ELR (cell line): ENCODE results near the gene PBRM1.

Source experiments
- DNase-seq: peaks from one replicate; pipeline ENCODE4 v3.0.0-alpha.2; 2015; ENCODE audit warnings: low read depth

The PBRM1 gene

GRCh38 chr3:52670621-52671521 lies 14.8 kb downstream of the PBRM1 start:
- peak; percentile 99 for DNase-seq

DNA sequence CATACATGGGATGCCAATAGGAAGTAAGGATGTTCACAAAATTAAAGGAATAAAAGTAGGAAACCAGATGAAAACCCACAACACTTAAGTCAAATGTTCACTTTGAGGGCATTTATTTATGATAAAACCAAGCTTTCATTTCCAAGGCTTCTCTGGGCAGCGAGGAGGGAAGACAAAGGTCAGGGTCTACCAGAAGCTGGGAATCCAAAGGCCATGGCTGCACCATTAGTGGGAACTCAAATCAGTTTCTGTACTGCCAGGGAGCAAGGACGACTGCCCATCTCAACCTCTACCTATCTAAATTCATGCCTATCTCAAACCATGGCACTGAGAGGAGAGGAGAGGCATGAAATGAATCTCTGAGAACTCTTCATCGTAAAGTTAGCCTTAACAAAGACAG lies 22.6 kb downstream of the PBRM1 start:
- no peak for DNase-seq

DNA sequence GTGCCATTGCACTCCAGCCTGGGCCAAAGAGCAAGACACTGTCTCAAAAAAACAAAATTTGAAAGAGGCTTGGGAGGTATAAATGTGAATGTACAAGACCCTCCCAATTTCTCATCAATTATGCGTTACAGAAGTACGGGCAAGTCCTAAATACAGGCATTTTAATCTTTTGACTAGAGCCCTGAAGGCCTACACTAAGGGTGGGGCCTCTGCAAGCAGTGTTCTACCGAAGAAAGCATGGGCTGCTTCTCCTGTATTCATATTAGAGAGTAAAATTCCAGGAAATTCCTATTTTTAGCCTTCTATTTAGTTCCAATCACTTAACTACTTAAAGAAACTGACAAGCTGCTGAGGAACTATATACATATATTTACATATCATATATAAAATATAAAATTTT lies 25.7 kb downstream of the PBRM1 start:
- no peak for DNase-seq

DNA sequence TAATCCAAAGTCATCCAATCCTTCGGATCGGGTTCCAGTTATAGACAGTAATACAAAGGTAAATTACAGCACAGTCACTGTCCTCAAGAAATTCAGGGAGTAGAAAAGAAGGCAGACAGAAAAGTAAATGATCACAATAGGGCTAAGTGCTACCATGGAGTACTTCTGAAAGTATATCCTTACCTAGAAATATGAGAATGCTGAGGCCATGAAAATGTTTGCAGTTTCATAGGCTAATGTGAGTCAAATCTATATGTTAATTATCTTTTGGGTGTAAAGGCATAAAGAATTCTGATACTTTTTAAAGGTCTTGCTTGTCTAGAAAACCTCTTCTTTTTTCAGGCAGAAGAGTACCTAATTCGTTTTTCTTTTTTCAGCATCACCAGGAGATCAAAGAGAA lies 29.8 kb downstream of the PBRM1 start:
- DNase-seq: no peak

DNA sequence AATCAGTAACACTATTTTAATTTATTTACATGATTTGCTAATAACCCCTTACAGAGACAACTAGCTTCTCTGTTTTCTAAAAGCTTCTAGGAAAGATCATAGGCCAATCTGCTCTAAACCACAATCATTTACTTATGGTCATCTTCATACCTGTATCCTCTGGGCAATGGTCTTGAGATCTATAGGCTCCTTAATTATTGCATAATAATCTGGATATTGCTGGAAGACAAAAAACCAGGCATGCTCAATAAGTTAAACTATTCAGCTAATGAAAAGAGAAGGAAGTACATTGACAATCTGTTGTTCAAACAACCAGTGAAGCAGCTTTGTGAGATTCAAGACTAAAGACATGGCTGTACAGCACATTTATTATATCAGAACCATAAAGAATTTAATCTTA lies 34.1 kb downstream of the PBRM1 start:
- DNase-seq: no peak

- DNase-seq: peak; percentile 19
Observed at GRCh38 chr3:52650439-52650838, 35.3 kb downstream of the PBRM1 start.

- DNase-seq: peak; percentile 68
Observed at GRCh38 chr3:52649461-52650210, 36.1 kb downstream of the PBRM1 start.

DNA sequence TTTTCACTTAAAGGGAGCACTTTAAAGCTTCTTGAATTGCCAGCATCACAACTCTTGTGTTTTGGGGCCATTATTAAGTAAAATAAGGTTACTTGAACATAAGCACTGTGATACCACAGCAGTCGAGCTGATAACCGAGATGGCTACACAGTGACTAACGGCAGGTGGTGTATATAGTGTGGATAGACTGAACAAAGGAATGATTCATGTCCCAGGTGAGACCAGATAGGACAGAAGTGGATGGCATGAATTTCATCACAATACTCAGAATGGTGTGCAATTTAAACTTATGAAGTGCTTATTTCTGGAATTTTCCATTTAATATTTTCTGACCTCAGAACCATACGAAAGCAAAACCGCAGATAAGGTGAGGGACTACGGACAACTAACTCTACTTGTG lies 40.2 kb downstream of the PBRM1 start:
- no peak for DNase-seq

- DNase-seq: peak; percentile 14
Observed at GRCh38 chr3:52636673-52637072, 49.0 kb downstream of the PBRM1 start.

DNA sequence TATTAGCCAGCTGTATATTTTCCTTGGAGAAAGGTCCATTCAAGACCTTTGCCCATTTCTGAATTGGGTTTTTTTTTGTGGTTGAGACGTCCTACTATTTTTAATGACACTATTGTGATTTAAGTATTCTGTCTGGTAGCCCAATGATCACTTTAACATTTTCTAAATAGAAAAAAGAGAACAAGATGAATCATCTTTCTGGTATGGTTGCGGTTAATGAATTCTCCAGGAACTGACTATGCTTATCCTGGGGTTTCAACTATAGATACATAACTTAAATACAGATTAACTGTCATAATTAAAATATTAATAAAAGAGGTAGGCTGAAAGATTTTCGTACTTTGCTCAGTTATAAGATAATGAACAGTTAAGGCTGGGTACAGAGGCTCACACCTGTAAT lies 51.9 kb downstream of the PBRM1 start:
- peak; percentile 64 for DNase-seq

GRCh38 chr3:52625041-52625440 lies 60.7 kb downstream of the PBRM1 start:
- DNase-seq: no peak

GRCh38 chr3:52623234-52623792 lies 62.4 kb downstream of the PBRM1 start:
- no peak for DNase-seq

DNA sequence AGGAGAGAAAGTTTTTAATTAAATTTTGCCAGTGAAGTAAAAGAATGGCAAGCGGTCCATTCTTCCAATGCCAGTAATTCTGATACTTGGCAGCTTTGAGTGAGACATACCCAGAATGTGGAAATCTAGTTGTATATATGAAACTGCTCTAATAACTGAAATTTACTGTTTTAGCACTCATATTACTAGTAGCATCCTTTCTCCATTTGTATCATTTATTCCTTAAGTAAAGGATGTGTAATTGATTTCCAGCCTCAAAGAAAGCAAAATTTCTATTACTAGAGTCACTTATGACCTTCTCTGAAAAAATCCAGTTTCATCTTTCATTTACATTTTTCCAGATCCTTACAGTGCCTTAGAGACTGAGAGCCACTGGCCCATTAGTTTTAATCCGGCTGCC lies 65.1 kb downstream of the PBRM1 start:
- no peak for DNase-seq

- DNase-seq: no peak
Observed at GRCh38 chr3:52615166-52615565, 70.5 kb downstream of the PBRM1 start.

GRCh38 chr3:52614689-52615088 lies 71.0 kb downstream of the PBRM1 start:
- peak; percentile 19 for DNase-seq

- DNase-seq: peak; percentile 50
Observed at GRCh38 chr3:52609316-52609815, 76.3 kb downstream of the PBRM1 start.

DNA sequence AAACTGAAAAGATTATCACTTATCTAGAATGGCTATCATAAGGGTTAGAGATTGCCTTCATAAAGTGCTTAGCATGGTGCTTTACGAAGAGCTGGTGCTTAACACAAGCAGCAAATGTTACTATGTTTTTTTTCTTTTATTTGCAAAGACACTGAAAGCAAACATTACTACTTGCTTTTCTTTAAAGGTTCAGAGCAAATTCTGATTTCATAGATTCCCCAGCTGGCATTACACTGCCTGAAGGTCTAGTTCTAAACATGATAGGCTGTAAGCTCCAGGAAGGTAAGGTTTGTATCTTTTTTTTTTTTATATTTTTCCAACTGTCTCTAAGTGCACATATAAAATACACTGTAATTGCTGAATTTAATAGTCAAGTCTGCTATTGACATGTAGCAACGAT lies 77.4 kb downstream of the PBRM1 start:
- DNase-seq: no peak

- peak; percentile 32 for DNase-seq
Observed at GRCh38 chr3:52606373-52607085, 79.2 kb downstream of the PBRM1 start.

GRCh38 chr3:52600258-52600657 lies 85.5 kb downstream of the PBRM1 start:
- DNase-seq: no peak

GRCh38 chr3:52596658-52597265 lies 89.0 kb downstream of the PBRM1 start:
- DNase-seq: no peak

DNA sequence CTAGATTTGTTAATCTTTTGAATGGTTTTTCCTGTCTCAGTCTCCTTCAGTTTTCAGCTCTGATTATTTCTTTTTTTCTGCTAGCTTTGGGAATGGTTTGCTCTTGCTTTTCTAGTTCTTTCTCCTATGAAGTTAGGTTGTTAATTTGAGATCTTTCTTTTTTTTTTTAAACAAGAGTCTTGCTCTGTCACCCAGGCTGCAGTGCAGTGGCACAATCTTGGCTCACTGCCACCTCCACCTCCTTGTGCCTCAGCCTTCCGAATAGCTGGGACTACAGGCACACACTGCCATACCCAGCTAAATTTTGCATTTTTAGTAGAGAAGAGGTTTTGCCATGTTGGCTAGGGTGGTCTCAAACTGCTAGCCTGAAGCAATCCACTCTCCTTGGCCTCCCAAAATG lies 92.6 kb downstream of the PBRM1 start:
- no peak for DNase-seq
